ENCODE measurements around the gene LCE5A.
"Not testable (repeated sequence)": the region's sequence is repeated elsewhere in the genome, so short reads cannot be mapped to it uniquely, and the experiment has no call there.

Gene LCE5A

DNA sequence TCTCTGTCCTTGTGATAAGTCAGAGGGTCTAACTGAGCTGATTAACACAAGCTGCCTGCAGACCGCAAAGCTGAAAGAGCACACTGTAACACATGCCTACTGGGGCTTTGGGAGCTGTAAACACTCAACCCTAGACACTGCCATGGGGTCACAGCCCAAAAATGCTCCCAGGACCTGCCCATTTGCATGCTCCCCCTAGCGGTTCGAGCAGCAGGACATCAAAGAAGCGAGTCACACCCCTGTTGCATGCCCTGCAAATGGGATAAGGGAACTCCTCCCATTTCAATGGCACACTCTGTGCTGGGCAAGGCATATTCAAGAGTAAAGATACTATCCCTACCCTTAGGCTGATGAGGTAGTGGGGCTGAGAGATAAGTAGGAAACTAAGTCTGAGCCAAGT lies 33.2 kb downstream of the LCE5A start:
- no peak for ATAC-seq
- Mint-ChIP-seq H3K36me3 (no peaks in the 10 kb centered on the region), H3K4me1 (no peaks in the 10 kb centered on the region), H3K27me3 (peaks cover 32% of the 10 kb centered on the region), H3K27ac (no peak overlapping the region), H3K4me3 (no peak overlapping the region), H3K9me3 (peaks cover 2% of the 10 kb centered on the region)

- no peaks in the 10 kb centered on the region for H3K36me3 Mint-ChIP-seq
- H3K4me3 Mint-ChIP-seq, result no peak overlapping the region
- H3K4me1 Mint-ChIP-seq, result no peaks in the 10 kb centered on the region
- peaks cover 2% of the 10 kb centered on the region for H3K9me3 Mint-ChIP-seq
- peaks cover 22% of the 10 kb centered on the region for H3K27me3 Mint-ChIP-seq
- ATAC-seq, result no peak
- H3K27ac Mint-ChIP-seq, result no peak overlapping the region
These were observed 36.1 kb downstream of the LCE5A start for GRCh38 chr1:152546704-152547103.

DNA sequence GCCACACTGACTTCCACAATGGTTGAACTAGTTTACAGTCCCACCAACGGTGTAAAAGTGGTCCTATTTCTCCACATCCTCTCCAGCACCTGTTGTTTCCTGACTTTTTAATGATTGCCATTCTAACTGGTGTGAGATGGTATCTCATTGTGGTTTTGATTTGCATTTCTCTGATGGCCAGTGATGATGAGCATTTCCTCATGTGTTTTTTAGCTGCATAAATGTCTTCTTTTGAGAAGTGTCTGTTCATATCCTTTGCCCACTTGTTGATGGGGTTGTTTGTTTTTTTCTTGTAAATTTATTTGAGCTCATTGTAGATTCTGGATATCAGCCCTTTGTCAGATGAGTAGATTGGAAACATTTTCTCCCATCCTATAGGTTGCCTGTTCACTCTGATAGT lies 37.8 kb downstream of the LCE5A start:
- H3K27me3 Mint-ChIP-seq, result peaks cover 10% of the 10 kb centered on the region
- not testable (repeated sequence) for H3K9me3 Mint-ChIP-seq, H3K27ac Mint-ChIP-seq, H3K4me1 Mint-ChIP-seq, H3K4me3 Mint-ChIP-seq, ATAC-seq, H3K36me3 Mint-ChIP-seq

All from stimulated activated memory B cell treated with anti-CD40 and anti-IgM and Interleukin-4, amounts not matched to agents 10 μg/mL and 1 μg/mL and 100 μg/mL, for 72 hours (primary cell).